HG03457 (cell line): ENCODE measurements around the gene PLCL2.

Experiments
- ATAC-seq: cut with Tn5 transposase; IDR thresholded peaks from one replicate; pipeline ENCODE4 v1.9.1; 2021; ENCODE audit warnings: moderate number of reproducible peaks; ENCODE audit not compliant: unreplicated experiment

The PLCL2 gene

GRCh38 chr3:16888785-16889607 lies 4.2 kb downstream of the PLCL2 start:
- ATAC-seq, result peak; percentile 51

DNA sequence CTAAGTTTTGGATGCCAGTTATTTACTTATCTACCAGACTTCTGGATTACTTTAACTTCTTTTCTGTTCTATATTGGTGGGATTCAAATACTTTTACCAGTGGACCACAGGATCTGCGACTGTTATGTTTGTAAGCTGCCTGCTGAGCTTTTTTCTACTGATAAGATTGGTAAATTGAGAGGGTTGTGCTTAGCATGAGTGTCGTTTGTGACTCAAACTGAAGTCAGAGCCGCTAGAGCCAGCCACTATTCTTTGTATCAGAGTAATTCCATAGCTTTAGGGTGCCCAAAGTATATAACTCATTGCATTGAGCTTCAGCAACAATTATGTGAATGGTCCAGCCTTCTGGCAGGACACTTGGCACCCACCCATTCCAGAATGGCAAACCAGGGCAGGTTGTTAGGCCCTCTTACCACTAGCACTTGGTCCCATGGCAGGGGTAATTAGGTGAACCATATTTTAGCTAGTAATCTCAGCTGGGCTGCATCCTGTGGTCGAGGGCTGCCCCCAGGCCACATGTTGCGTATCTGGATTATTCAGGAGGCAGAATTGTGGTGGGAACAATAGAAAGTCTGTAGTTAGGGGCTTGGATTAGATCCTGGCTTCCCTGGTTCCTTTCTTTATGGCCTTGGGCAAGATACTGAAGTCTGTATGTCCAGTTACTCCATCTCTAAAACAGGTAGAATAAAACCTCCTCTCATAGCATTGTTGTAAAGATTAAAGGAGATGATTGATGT lies 6.0 kb downstream of the PLCL2 start:
- no peak for ATAC-seq

DNA sequence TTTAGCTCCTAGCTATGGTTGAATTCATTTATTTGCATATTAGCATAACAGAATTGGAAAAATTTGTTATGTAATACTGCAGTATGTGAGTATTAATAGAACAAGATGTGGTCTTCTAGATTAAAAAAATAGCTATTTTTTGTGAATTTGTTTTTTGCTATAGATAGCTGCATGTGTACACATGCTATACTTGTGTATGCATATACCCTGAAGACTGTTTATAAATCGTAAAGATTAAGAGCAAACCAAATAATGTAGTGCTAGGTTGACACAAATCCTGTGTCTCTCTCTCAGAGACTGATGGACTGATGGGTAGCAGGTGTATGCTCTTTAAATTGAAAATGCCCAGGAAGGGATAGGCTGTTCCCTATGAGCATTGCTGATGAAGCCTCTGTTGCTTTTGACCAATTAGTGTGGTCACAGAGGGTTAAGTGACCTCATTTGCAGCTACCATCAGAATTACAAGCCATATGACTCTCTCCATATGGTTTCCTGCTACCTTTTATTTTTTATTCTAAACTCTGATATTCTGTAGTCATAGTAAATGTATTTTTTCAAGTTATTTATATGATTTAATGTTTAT lies 9.0 kb downstream of the PLCL2 start:
- ATAC-seq, result no peak

DNA sequence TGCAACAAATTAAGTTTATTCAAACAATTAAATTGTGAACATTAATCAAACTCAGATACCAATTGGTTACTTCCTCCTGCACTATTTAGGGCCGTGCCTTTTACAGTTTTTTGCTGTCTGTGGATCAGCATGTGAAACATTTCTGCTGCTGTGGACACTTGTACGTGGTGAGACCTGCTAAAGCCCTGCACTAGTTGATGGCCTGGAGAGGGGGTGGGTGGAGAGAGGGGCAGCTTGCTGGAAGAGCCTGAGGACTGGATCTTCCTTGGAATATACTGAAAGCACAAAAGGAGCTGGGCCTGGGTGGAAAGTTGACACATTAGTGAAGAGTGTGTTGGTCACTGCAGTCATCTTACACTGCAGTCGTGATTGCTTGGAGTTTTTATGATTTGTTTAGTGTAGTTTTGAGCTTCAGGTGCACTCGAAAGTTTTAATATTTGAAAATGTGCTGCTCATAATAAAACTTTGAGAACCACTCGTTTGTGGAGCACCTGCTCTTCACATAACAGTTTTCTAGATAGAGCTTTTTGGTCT lies 11.4 kb downstream of the PLCL2 start:
- no peak for ATAC-seq

GRCh38 chr3:16896820-16897219 lies 12.1 kb downstream of the PLCL2 start:
- no peak for ATAC-seq

DNA sequence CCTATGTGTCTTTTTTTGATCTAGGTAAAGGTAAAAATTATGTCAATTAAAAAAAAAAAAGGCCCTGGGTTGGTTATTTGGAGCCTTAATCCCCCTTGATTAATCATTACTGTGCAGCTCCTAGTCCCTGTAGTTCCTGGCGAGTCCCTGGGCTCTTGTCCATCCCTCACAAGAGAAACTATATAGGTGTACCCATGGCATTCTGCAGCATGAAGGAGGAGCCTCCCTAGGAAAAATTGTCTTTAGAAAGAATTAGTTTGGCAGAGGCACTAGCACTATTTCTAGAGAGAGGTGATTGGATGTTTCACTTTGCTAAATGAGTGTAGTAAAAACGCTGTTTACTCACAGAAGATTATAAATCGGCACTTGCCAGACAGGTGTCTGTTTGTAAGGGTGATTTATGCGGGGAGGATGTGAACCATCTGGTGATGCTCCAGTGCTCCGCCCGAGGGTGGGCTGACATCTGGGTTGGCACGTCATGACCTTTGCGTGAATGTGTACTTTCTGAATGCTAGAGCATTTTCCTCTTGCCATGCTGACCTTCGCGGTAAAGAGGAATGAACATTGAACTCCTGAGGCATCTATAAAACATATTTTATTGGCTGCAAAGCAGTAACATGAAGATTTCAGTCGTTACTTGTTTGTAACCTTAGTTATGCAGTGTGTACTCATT lies 12.6 kb downstream of the PLCL2 start:
- peak; percentile 67 for ATAC-seq

DNA sequence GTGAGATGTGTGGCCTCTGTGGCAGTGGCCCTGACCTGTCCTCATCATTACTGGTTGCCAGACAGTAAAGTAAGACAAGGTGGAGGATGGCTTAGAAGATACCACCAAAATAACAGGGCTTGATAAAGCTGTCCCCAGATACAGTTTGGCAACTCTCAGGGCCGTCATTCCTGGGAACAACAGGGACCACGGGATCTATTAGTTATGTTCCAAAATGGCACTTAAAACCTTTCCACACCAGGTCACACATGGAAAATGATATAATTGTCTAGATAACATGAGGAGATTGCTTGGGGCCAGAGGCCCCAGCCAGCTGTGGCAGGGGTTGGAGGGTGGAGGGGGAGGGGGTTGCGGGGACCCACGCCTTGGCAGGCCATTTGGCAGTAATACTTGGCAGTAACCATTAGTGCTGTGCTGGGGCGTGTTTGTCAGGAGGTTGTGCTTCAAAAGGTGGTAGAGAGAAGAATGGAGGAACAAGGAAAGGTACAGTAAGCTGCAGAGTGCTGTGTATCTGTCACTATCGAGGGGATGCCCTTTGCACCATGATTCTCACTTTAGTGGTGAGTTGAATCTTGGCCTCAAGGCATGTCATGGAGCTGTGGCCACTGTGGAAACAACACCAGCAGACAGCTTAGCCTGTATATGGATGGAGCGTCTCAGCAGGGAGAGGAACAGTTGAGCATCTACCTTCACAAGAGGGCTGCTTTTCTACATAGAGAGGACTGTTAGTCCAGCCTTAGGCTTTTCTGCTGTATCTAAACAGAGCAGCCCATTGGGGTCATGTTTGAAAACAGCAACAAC lies 14.0 kb downstream of the PLCL2 start:
- no peak for ATAC-seq

- ATAC-seq, result no peak
These were observed 15.2 kb downstream of the PLCL2 start for GRCh38 chr3:16899919-16900318.

- no peak for ATAC-seq
These were observed 16.2 kb downstream of the PLCL2 start for GRCh38 chr3:16900779-16901440.

- ATAC-seq, result no peak
These were observed 20.0 kb downstream of the PLCL2 start for GRCh38 chr3:16904423-16905417.

DNA sequence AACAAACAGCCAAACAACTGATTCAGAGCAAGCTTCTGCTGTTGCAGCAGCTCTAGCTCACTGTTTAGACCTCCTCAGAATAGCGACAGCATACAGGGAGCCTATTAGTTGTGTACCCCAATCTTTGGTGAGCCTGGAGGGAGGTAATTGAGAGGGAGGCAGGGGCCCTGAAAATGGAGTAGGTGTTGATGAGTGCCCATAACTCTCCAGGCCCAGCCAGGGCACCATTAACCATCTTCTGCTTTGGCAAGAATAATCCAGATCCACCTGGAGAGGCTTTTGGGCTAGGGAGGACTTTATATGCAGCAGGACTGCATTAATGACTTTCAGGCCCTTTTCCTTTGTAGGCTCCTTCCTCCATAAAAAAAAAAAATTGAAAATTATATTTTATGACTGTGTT lies 20.9 kb downstream of the PLCL2 start:
- ATAC-seq, result no peak

- no peak for ATAC-seq
These were observed 21.9 kb downstream of the PLCL2 start for GRCh38 chr3:16906682-16907081.

GRCh38 chr3:16907243-16907642 lies 22.5 kb downstream of the PLCL2 start:
- ATAC-seq, result peak; percentile 38

- ATAC-seq, result no peak
These were observed 23.5 kb downstream of the PLCL2 start for GRCh38 chr3:16908016-16908807.

DNA sequence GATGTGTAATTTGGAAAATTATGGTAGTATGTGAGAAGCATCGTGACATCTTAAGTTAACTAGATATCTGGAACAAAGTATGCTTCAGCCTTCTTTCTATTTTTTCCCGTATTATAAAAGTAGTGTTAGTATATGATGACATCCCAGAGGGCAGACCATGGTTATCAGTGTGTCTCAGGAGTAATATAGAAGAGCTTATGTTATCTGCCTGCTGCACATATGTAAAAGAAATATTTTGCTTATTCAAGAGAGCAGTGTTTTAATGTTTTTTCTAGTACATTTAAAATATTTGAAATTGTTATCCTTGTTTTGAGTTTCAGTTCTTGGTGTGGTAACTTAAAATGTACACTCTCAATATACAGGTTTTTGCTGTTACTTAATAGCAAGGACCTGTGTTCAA lies 24.1 kb downstream of the PLCL2 start:
- ATAC-seq, result no peak

- ATAC-seq, result no peak
These were observed 25.0 kb downstream of the PLCL2 start for GRCh38 chr3:16909802-16910201.

- no peak for ATAC-seq
These were observed 25.5 kb downstream of the PLCL2 start for GRCh38 chr3:16910207-16910606.

DNA sequence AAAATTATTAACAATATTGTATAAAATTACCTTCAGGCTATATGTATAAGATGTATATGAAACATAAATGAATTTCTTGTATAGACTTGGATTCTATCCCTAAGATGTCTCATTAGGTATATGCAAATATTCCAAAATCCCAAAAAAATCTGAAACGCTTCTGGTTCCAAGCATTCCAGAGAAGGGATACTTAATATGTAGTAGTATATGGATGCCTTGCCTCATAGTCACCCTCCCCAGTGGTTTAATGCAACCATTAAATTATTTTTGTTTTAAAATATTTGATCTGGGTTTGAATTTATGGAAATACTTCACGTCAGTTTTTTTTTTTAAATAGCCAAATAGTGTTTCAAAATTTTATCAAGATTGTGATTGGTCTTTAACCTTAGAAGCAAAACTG lies 27.2 kb downstream of the PLCL2 start:
- ATAC-seq, result no peak
